ENCODE data around the gene UIMC1.

DNA sequence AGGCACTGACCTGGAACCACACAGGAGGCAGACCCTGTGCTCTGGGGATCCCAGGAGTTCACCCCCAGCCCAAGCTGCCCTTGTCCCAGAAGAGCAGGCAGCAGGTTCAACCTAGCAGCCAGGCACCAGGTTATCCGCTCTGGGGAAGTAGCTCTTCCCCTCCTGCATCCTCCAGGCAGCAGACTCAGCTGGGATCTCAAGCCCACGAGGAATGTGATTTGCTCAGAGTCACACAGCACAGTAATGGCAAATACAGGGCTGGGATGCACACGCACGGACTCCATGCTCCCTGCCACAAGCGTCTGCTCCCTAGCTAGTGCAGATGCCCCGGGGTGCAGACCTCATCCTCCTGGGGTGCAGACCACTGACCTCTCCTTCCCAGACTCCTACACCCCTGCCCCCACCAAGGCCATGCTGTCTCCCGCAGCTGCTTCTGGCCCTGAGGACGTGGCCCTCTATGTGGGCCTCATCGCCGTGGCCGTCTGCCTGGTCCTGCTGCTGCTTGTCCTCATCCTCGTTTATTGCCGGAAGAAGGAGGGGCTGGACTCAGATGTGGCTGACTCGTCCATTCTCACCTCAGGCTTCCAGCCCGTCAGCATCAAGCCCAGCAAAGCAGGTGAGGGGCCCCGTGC lies 132.9 kb downstream of the UIMC1 start:
- TF ChIP-seq, protein P1, sequence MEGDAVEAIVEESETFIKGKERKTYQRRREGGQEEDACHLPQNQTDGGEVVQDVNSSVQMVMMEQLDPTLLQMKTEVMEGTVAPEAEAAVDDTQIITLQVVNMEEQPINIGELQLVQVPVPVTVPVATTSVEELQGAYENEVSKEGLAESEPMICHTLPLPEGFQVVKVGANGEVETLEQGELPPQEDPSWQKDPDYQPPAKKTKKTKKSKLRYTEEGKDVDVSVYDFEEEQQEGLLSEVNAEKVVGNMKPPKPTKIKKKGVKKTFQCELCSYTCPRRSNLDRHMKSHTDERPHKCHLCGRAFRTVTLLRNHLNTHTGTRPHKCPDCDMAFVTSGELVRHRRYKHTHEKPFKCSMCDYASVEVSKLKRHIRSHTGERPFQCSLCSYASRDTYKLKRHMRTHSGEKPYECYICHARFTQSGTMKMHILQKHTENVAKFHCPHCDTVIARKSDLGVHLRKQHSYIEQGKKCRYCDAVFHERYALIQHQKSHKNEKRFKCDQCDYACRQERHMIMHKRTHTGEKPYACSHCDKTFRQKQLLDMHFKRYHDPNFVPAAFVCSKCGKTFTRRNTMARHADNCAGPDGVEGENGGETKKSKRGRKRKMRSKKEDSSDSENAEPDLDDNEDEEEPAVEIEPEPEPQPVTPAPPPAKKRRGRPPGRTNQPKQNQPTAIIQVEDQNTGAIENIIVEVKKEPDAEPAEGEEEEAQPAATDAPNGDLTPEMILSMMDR (conservative IDR thresholded peaks at IDR 0.05; ENCODE audit: low read depth, low read length) = no peak
- no peak for TF ChIP-seq EZH2 (IDR thresholded peaks at IDR 0.05; ENCODE audit: borderline replicate concordance, low read depth, low read length, poor library complexity, severe bottlenecking)

Data from A673 (cell line).